Adrenal gland (tissue), 12 donors: ENCODE measurements around the gene CNIH2. TPM values are rescaled to one million over a fixed set of nuclear protein-coding genes. Genes with fewer than 3 reads are reported as not detected.

Source experiments
- DNase-seq, 7 donors: peaks; one replicate each; pipeline ENCODE4 v3.0.0-alpha.2; 2019 to 2020
- H3K27ac ChIP-seq, 5 donors: fragments of 200-600 bp; sonication (generic) in 4 of 5; 1 replicate in 3 of 5; 2 replicates in 2 of 5; pipeline versions ENCODE4 v1.5.1 to v1.8.0; 2016 to 2020; ENCODE audit warnings: mild to moderate bottlenecking in 1 of 5
- H3K27me3 ChIP-seq: fragments of 200-600 bp; 2 replicates; pipeline ENCODE4 v1.8.0; 2021
- H3K36me3 ChIP-seq, 2 donors: fragments of 200-600 bp; replicated peaks in 1 of 2; 1 replicate in 1 of 2; 2 replicates in 1 of 2; pipeline versions ENCODE4 v1.5.1 to v1.8.0; 2018 to 2022
- H3K4me1 ChIP-seq, 2 donors: fragments of 200-600 bp; replicated peaks in 1 of 2; 1 replicate in 1 of 2; 2 replicates in 1 of 2; pipeline versions ENCODE4 v1.5.1 to v1.8.0; 2018 to 2021
- H3K4me3 ChIP-seq, 4 donors: fragments of 200-600 bp; sonication (generic) in 3 of 4; one replicate each; pipeline ENCODE4 v1.5.1; 2016 to 2018
- H3K9me3 ChIP-seq, 3 donors: fragments of 200-600 bp; sonication (generic) in 1 of 3; replicated peaks in 1 of 3; 1 replicate in 2 of 3; 2 replicates in 1 of 3; pipeline versions ENCODE4 v1.5.1 to v1.8.0; 2016 to 2021
- POLR2A ChIP-seq, 2 donors: fragments of 450-650 bp; IDR thresholded peaks; one replicate each; pipeline ENCODE4 v1.6.1; 2017; ENCODE audit warnings: antibody characterized with exemption in 2 of 2, mild to moderate bottlenecking in 2 of 2, moderate library complexity in 1 of 2
- WGBS, 4 donors: extraction: QIAGEN DNeasy Blood & Tissue Kit in 2 of 4; methylation state at CpG; one replicate each; pipeline versions ENCODE4 v1.1.5 to v1.1.7; 2013 to 2017; 5-methylcytosine and 5-hydroxymethylcytosine counted together
- intact Hi-C, 2 donors: fragments of 100-400 bp; cut with DNase I; formaldehyde crosslinking; loops; one replicate each; pipeline versions ENCODE4 v1.14.1 to v1.15.0; 2022 to 2023
- polyA plus RNA-seq, 3 donors: library from polyadenylated mRNA; stranded (reverse); fragments of 200-250 nt in 2 of 3; fragments of 350-450 nt in 1 of 3; fragmentation: Illumina TruSeq in 1 of 3; extraction: RNeasy Lipid Tissue Mini Kit (QIAGEN cat#74804) in 1 of 3; gene quantifications; one replicate each; pipeline ENCODE4 v1.2.3, GENCODE V29; 2013 to 2014
- total RNA-seq, 9 donors: library from RNA; depleted of rRNA in 4 of 9; stranded (reverse); fragments of >200 nt in 4 of 9; fragments of 120-200 nt in 1 of 9; fragmentation: NEBNext Ultra II Directional in 1 of 9; extraction: Animal tissue kit (Norgen Biotek cat#: 25700) in 1 of 9; gene quantifications; one replicate each; pipeline versions ENCODE4 v1.1.0 to v1.2.4, GENCODE V29; 2013 to 2023
- TF ChIP-seq, protein P1 (sequence below), 6 experiments: fragments of 450-650 bp in 4 of 6; fragments of 200-600 bp in 2 of 6; sonication (generic) in 1 of 6; IDR thresholded peaks; 1 replicate in 5 of 6; 2 replicates in 1 of 6; pipeline versions ENCODE4 v1.5.1 to v1.8.0; 2016 to 2021; ENCODE audit warnings: antibody characterized with exemption in 6 of 6, mild to moderate bottlenecking in 2 of 6, moderate library complexity in 1 of 6
- donor health status: healthy with polysubstance abuse.
- donor health status: Bipolar disorder and iron deficiency.
- donor health status: DM: yes; HTN: yes; CAD: no.
- donor health status: DM: no; HTN: no; CAD: no.
- donor health status: DM: no; HTN: no; CAD: no.
- donor health status: DM: yes; HTN: yes; CAD: no.

Gene CNIH2
- total and polyA plus RNA-seq, 12 donors, result 0.55 to 13.4 (median 2.9) TPM; not detected in 2

- peaks cover 5 to 24% of the 10 kb centered on the region in 2 donors for H3K4me1 ChIP-seq
- TF ChIP-seq, protein P1, sequence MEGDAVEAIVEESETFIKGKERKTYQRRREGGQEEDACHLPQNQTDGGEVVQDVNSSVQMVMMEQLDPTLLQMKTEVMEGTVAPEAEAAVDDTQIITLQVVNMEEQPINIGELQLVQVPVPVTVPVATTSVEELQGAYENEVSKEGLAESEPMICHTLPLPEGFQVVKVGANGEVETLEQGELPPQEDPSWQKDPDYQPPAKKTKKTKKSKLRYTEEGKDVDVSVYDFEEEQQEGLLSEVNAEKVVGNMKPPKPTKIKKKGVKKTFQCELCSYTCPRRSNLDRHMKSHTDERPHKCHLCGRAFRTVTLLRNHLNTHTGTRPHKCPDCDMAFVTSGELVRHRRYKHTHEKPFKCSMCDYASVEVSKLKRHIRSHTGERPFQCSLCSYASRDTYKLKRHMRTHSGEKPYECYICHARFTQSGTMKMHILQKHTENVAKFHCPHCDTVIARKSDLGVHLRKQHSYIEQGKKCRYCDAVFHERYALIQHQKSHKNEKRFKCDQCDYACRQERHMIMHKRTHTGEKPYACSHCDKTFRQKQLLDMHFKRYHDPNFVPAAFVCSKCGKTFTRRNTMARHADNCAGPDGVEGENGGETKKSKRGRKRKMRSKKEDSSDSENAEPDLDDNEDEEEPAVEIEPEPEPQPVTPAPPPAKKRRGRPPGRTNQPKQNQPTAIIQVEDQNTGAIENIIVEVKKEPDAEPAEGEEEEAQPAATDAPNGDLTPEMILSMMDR (IDR thresholded peaks at IDR 0.05), result peak in 4 of 6 experiments; percentile 19 to 45 (median 34)
- peak; percentile 51 to 59 for TF ChIP-seq POLR2A (IDR thresholded peaks at IDR 0.05)
- peak overlapping the region; percentile 73 to 98 (median 92) for H3K27ac ChIP-seq
- H3K27me3 ChIP-seq, result no peaks in the 10 kb centered on the region
- H3K36me3 ChIP-seq, result peaks cover 0 to 27% of the 10 kb centered on the region in 2 donors
- DNase-seq, result peak; percentile 89 to 95 (median 92)
- peak overlapping the region in 3 of 4 donors; percentile 7 to 94 (median 81) for H3K4me3 ChIP-seq
- 0 to 7% (median 1%) methylated on average over 11 to 61 of the region's 61 CpGs for WGBS, 4 donors
- no peaks in the 10 kb centered on the region for H3K9me3 ChIP-seq
- intact Hi-C loops, result no loop called here
Observed at GRCh38 chr11:66267379-66268243, 10.4 kb upstream of the CNIH2 start.

- peak within 1 kb of the TSS; percentile 73 to 98 (median 92) for H3K27ac ChIP-seq
- no peaks in the 10 kb centered on the region for H3K27me3 ChIP-seq
- H3K9me3 ChIP-seq, result no peaks in the 10 kb centered on the region
- peak; percentile 99 to 100 (median 100) for DNase-seq
- peaks cover 5 to 24% of the 10 kb centered on the region in 2 donors for H3K4me1 ChIP-seq
- peaks cover 0 to 28% of the 10 kb centered on the region in 2 donors for H3K36me3 ChIP-seq
- peak; percentile 40 to 83 for TF ChIP-seq POLR2A (IDR thresholded peaks at IDR 0.05)
- TF ChIP-seq, protein P1 (IDR thresholded peaks at IDR 0.05), result no peak
- 0 to 2% (median 1%) methylated on average over 3 to 64 of the region's 64 CpGs for WGBS, 4 donors
- peak within 1 kb of the TSS; percentile 47 to 94 (median 85) for H3K4me3 ChIP-seq
- intact Hi-C loops, result no loop called here
Observed at GRCh38 chr11:66268244-66268951, 9.6 kb upstream of the CNIH2 start, which contains the start of gene RAB1B. Gene RAB1B (plus strand): TSS chr11:66268639. CDS start chr11:66268680, 41 bp downstream.

GRCh38 chr11:66268952-66269905 lies 8.7 kb upstream of the CNIH2 start:
- Histone ChIP-seq H3K36me3 (peaks cover 0 to 33% of the 10 kb centered on the region in 2 donors), H3K27ac (peak overlapping the region; percentile 73 to 98 (median 92)), H3K4me3 (peak overlapping the region; percentile 47 to 94 (median 85)), H3K27me3 (no peaks in the 10 kb centered on the region), H3K9me3 (no peaks in the 10 kb centered on the region), H3K4me1 (peaks cover 5 to 24% of the 10 kb centered on the region in 2 donors)
- WGBS, 4 donors, result 2 to 7% (median 4%) methylated on average over 11 to 32 of the region's 32 CpGs
- peak in 3 of 7 donors; percentile 36 to 44 (median 38) for DNase-seq
- intact Hi-C loops, result no loop called here
- TF ChIP-seq, protein P1 (IDR thresholded peaks at IDR 0.05), result peak in 3 of 6 experiments; percentile 3 to 29 (median 7)
- TF ChIP-seq POLR2A (IDR thresholded peaks at IDR 0.05), result no peak
